H1 (cell line): ENCODE measurements around the gene DYNLRB1. TPM values are rescaled to one million over a fixed set of nuclear protein-coding genes. Genes with fewer than 3 reads are reported as not detected.

Source experiments
- ASH2L ChIP-seq: fragments of 200-600, 300-600 bp; sonication (generic); IDR thresholded peaks from one replicate; pipeline ENCODE4 v1.7.1; 2017; ENCODE audit warnings: low read length
- BCL11A ChIP-seq, 2 experiments: IDR thresholded peaks; one replicate each; pipeline ENCODE4 v1.6.1; 2011; ENCODE audit warnings: low read depth in 2 of 2, low read length in 2 of 2, mild to moderate bottlenecking in 2 of 2
- FOSL1 ChIP-seq: IDR thresholded peaks from 2 replicates; pipeline ENCODE4 v1.6.1; 2011; ENCODE audit warnings: mild to moderate bottlenecking, low read depth, low read length, moderate library complexity; ENCODE audit not compliant: insufficient read depth
- KDM4A ChIP-seq: IDR thresholded peaks from one replicate; pipeline ENCODE4 v1.7.1; 2012; ENCODE audit warnings: low read depth, mild to moderate bottlenecking, moderate library complexity, low read length, inconsistent platforms; ENCODE audit not compliant: severe bottlenecking
- polyA plus RNA-seq, 7 experiments: library from polyadenylated mRNA; depleted of rRNA in 3 of 7; stranded (reverse) in 5 of 7; unstranded in 2 of 7; fragments of >200 nt in 5 of 7; fragments of 200-250 nt in 2 of 7; gene quantifications; 1 replicate in 5 of 7; 2 replicates in 1 of 7; 4 replicates in 1 of 7; pipeline versions ENCODE4 v1.2.1 to v1.2.3, GENCODE V29; 2011 to 2013; ENCODE audit warnings: missing spikeins in 2 of 7, mixed read lengths in 2 of 7
- total RNA-seq: library from RNA; stranded (reverse); fragmentation: NEBNext Ultra II Directional; extraction: Animal tissue kit (Norgen Biotek cat#: 25700); gene quantifications from 2 replicates; pipeline ENCODE4 v1.2.1, GENCODE V29; 2021
- TF ChIP-seq, protein P1 (sequence below): fragments of 300-600 bp; sonication (generic); IDR thresholded peaks from 2 replicates; pipeline ENCODE4 v1.7.1; 2012; ENCODE audit warnings: low read length, moderate library complexity, mild to moderate bottlenecking, inconsistent platforms; ENCODE audit not compliant: insufficient replicate concordance

The DYNLRB1 gene
- total and polyA plus RNA-seq, 2 of the 8 experiments (the other 6 are each of a cell fraction or from before 2014, with no cell fraction given): 109 to 214 TPM

DNA sequence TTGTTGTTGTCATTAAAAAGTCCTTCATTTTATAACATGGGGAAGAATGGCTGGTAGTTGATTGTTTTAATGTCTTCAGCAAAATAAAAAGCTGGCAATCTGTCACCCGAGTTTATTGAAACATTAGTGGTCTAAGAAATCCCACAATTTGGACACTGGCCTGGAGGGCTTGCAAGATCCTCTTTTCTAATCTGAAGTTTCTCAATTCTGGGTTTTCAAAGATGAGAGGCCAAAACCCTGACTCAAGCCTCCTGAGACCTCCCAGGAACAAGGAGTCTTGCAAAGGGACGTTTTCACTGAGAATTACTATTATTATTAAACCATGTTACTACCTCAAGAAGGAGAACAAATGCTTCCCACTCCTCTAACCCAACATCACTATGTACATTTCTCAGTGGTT lies 61.8 kb downstream of the DYNLRB1 start (continued):
- TF ChIP-seq, protein P1, sequence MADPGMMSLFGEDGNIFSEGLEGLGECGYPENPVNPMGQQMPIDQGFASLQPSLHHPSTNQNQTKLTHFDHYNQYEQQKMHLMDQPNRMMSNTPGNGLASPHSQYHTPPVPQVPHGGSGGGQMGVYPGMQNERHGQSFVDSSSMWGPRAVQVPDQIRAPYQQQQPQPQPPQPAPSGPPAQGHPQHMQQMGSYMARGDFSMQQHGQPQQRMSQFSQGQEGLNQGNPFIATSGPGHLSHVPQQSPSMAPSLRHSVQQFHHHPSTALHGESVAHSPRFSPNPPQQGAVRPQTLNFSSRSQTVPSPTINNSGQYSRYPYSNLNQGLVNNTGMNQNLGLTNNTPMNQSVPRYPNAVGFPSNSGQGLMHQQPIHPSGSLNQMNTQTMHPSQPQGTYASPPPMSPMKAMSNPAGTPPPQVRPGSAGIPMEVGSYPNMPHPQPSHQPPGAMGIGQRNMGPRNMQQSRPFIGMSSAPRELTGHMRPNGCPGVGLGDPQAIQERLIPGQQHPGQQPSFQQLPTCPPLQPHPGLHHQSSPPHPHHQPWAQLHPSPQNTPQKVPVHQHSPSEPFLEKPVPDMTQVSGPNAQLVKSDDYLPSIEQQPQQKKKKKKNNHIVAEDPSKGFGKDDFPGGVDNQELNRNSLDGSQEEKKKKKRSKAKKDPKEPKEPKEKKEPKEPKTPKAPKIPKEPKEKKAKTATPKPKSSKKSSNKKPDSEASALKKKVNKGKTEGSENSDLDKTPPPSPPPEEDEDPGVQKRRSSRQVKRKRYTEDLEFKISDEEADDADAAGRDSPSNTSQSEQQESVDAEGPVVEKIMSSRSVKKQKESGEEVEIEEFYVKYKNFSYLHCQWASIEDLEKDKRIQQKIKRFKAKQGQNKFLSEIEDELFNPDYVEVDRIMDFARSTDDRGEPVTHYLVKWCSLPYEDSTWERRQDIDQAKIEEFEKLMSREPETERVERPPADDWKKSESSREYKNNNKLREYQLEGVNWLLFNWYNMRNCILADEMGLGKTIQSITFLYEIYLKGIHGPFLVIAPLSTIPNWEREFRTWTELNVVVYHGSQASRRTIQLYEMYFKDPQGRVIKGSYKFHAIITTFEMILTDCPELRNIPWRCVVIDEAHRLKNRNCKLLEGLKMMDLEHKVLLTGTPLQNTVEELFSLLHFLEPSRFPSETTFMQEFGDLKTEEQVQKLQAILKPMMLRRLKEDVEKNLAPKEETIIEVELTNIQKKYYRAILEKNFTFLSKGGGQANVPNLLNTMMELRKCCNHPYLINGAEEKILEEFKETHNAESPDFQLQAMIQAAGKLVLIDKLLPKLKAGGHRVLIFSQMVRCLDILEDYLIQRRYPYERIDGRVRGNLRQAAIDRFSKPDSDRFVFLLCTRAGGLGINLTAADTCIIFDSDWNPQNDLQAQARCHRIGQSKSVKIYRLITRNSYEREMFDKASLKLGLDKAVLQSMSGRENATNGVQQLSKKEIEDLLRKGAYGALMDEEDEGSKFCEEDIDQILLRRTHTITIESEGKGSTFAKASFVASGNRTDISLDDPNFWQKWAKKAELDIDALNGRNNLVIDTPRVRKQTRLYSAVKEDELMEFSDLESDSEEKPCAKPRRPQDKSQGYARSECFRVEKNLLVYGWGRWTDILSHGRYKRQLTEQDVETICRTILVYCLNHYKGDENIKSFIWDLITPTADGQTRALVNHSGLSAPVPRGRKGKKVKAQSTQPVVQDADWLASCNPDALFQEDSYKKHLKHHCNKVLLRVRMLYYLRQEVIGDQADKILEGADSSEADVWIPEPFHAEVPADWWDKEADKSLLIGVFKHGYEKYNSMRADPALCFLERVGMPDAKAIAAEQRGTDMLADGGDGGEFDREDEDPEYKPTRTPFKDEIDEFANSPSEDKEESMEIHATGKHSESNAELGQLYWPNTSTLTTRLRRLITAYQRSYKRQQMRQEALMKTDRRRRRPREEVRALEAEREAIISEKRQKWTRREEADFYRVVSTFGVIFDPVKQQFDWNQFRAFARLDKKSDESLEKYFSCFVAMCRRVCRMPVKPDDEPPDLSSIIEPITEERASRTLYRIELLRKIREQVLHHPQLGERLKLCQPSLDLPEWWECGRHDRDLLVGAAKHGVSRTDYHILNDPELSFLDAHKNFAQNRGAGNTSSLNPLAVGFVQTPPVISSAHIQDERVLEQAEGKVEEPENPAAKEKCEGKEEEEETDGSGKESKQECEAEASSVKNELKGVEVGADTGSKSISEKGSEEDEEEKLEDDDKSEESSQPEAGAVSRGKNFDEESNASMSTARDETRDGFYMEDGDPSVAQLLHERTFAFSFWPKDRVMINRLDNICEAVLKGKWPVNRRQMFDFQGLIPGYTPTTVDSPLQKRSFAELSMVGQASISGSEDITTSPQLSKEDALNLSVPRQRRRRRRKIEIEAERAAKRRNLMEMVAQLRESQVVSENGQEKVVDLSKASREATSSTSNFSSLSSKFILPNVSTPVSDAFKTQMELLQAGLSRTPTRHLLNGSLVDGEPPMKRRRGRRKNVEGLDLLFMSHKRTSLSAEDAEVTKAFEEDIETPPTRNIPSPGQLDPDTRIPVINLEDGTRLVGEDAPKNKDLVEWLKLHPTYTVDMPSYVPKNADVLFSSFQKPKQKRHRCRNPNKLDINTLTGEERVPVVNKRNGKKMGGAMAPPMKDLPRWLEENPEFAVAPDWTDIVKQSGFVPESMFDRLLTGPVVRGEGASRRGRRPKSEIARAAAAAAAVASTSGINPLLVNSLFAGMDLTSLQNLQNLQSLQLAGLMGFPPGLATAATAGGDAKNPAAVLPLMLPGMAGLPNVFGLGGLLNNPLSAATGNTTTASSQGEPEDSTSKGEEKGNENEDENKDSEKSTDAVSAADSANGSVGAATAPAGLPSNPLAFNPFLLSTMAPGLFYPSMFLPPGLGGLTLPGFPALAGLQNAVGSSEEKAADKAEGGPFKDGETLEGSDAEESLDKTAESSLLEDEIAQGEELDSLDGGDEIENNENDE: no peak
- TF ChIP-seq KDM4A (no peak), BCL11A (IDR thresholded peaks at IDR 0.05; ENCODE audit: low read depth in 2 of 2, low read length in 2 of 2) (no peak), FOSL1 (no peak), ASH2L (no peak)
